GM20000 (cell line): ENCODE results near the gene OSBPL1A.

ENCODE experiments used
- DNase-seq: peaks from one replicate; pipeline ENCODE4 v3.0.0; 2012; ENCODE audit warnings: low spot score
- CTCF ChIP-seq: IDR thresholded peaks from 2 replicates; pipeline ENCODE4 v1.5.1; 2012; ENCODE audit warnings: mild to moderate bottlenecking, control low read depth; ENCODE audit errors: extremely low read depth, missing control alignments

Gene OSBPL1A

DNA sequence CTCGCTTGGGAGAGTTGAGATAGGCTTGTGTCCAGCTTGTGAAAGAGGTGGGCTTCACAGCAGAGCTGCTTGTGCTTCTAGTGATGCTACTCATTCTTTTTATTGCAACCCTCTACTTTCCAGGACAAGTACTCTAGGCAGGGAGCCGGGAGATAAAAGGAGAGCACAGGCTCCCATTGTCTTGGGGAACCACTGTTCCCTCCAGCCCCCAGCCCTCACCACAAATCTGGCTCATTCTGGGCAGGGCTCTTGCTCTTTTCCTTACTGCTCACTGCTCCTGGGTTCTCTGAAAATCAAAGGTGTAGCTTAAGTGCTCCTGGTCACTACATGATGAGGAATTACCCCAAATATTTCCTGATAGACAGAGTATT lies 177.3 kb downstream of the OSBPL1A start:
- no peak for DNase-seq
- TF ChIP-seq CTCF: no peak

DNA sequence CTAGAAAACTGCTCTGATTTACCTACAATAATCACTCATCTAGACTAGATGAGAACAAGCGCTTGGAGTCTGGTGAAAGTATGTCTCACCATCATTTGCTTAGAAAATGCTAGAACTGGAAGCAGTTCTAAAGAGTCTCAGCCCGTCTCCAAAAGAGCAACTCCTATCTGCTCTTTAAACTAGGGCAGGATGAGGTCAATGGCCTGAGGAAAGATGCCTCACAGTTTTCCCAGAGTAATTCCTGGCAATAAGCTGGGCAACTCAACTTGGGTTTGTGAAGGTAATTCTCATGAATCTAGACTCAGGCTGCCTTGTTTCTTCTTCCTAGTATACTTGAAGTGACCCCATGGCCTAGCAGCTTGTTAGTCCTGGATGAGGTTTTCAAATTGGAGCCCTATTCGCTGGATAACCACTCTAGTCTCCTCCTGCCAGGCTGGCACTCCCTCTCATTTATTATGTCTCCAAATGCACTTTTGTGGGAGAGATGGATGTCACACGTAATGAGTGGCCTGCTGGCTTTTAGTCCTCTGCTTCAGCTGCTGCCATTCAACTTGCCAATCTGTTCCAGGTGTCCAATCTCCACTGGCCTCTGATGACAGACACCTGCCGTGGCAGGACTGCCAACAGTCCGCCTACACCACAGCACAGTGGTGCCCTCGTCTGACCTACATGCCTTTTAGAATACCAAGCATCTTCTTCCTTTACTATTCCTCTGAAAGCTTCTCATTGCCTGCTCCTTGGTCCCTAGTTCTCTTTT lies 177.9 kb downstream of the OSBPL1A start:
- TF ChIP-seq CTCF: no peak
- DNase-seq: no peak

- no peak for DNase-seq
- no peak for TF ChIP-seq CTCF
Observed at GRCh38 chr18:24214913-24215312, 182.7 kb downstream of the OSBPL1A start.

DNA sequence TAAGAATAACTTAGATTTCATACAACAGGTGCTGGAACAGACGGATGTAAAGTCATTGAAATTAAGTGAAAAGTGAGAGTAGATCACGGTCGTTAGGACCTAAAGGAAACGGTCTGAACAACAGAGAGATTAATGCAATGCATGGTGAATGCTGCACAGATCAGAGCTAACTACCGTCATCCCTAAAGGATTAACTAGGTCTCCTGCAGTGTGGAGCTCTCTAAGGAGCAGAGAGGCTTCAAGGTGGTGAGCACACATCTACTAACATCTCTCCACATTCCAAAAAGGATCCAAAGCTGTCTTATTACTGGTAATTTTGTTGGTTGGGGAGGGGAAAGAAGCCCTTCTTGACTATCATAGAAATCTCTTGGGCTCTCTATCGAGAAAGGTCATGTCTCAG lies 183.5 kb downstream of the OSBPL1A start:
- TF ChIP-seq CTCF: no peak
- DNase-seq: no peak

GRCh38 chr18:24212939-24213338 lies 184.7 kb downstream of the OSBPL1A start:
- no peak for TF ChIP-seq CTCF

GRCh38 chr18:24209558-24209957 lies 188.1 kb downstream of the OSBPL1A start:
- DNase-seq: no peak
- TF ChIP-seq CTCF: no peak

More at GRCh38 chr18:24212939-24213338, 184.7 kb downstream of the OSBPL1A start:
- no peak for DNase-seq

GRCh38 chr18:24208270-24209035 lies 189.2 kb downstream of the OSBPL1A start:
- DNase-seq: no peak
- TF ChIP-seq CTCF: no peak
